GM19455 (cell line): Measurements from ENCODE around the gene AGK.

Source experiments
- ATAC-seq: cut with Tn5 transposase; IDR thresholded peaks from one replicate; pipeline ENCODE4 v1.9.1; 2021; ENCODE audit not compliant: unreplicated experiment

AGK gene

DNA sequence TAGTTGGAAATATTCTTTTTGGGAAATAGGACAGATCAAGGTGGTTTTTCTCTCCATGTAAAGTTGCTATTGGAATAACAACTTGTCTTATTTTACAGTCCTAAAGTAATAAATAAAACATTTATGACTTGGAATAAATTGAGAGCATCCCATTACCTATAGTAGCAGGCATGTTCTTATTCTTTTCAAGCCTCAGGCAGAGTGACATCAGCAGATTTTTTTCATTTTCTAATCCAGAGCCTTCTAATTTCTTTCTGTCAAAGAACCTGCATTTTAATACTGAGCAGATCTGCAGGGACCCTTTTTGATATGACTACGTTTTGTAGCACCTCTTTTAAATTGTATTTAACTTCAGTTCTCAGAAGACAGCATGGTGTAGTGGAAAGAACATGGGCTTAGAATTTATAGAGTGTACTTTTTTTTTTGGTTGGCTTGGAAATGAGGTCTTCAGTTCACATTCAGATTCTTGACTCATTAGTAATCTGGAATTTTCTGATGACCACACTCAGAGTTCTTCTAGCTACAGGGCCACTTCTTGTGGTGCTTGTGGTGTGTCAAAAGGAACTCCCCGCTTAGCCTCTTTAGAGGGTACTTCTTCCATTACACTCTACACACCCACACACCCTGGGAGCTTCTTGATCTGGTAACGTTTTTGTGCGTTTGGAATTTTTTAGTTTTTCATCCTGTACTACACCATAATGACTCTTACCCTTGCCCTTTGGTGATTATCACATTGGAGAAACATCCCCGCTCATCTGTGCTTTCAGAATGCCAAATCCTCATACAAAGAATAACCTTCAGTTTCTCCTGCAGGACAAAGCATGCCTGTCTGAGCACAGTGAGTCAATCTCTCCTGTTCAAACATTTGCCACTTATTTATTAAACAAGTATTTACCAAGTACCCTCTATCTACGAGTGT is 34.6 kb downstream of the AGK start:
- peak; percentile 79 for ATAC-seq

DNA sequence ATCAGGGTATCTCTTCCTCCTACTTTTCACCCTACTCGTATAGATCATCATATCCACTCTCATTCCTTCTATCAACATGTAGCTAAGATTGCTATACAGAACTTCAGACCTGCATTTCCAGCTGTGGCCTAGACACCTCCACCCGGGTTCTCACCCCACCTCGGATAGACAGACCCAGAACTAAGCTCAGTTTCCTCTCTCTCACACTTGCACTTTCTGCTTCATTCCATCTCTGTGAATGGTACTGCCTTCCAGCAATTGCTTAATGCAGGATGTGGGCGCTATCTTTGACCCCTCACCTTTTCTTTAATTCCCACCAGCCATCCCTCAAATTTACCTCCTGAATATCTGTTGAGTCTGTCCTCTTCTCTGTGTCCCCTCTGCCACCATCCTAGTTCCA is 35.7 kb downstream of the AGK start:
- ATAC-seq = no peak

DNA sequence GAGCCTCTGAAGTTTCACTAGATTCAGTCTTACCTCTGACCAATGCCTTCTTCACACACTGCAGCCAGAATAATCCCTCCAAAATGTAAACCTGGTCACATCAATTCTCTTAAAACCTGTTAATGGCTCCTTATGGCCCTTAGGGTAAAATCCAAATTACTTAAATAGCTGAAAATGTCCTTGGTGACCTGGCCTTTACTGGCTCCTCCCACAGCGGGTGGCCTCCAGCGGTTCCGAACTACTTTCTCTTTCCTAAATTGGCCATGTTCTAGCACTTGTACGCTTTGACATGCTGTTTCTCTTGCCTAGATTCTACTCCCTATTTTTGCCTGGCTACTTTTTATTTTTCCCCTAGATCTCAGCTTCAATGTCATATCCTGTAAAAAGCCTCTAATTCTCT is 36.1 kb downstream of the AGK start:
- no peak for ATAC-seq

DNA sequence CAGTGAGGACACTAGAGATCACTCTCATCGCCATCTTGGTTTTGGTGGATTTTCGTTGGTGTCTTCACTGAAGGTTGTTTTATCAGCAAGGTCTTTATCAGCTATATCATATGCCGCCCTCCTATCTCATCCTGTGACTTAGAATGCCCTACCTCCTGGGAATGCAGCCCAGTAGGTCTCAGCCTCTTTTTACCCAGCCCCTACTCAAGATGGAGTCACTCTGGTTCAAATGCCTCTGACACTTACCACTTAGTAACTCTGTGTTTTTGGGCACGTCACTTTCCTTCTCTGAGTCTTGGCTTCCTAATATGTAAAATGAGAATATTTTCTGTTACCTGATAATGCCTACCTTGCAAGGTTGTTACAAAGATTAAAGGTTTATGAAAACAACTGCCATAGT is 37.7 kb downstream of the AGK start:
- ATAC-seq = no peak

DNA sequence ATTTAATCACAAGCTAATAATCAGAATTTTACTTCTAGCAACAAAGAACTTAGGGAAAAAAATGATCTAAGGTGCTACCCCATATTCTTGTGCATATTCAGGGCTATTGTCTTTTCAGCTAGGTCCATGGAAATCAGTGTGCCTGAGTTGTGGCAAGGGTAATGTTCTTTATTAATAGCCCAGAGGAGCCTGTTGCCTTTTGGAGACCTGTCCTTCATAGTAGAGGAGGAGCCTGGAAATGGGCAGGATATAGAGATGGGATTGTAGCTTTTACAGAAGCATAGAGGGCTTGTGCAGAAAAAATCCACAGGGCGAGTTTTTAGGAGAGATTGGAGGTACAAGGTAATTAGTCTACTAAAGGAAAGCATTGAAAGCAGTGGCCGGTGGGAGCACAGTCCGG is 38.9 kb downstream of the AGK start:
- no peak for ATAC-seq

DNA sequence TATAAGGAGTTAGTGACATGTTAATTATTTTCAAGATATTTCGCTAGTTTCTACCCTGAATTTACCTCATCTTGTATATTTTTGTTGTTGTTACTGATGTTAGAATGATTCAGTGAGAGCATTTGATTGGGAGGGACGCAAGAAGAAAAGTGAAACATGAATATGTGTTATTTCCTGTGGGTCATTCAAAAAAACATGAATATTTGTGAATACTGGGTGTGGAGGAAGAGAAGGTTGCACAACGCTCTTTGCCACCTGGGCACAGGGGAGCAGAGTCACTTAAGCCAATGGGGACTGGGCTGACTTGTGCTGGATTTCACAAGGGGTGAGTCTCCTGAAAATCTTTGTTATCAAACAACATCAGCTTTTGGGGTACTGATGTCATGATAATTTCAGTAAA is 39.5 kb downstream of the AGK start:
- ATAC-seq = no peak

DNA sequence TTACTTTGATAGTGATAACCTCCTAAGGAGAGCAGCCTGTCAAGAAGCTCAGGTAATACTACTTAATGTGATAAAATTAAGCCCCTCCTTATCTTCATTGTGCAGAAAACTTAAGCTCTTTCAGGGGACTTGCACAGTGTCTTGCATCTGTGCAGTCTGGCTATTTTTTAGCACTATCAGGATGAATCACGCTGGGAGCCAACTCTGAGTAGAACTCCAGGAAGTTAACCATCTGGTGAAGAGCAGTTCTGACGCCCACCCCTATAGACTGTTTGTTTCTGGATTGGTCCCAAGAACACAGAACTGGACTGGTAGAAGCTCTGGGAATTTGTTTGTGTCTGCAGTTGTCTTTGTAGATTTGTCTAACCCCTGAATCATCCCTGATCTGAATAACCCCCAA is 41.9 kb downstream of the AGK start:
- ATAC-seq = no peak

DNA sequence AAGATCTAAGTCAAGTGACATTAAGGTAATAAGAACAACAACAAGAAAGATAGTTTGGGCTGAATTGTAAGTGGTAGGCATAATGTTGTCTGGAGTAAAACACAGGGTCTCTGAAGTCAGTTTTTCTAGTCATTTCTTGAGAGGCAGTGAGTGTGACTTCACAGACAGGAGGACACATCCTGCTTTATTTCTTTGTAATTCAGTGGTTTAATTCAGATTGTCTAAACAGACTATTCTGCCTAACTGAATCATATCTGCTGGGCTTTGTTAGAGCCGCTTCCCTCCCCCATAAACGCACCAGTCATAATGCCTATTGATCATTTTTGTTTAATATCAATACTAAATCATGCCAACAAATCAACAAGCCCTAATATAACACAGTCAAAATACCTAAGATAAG is 46.8 kb downstream of the AGK start:
- ATAC-seq = no peak

DNA sequence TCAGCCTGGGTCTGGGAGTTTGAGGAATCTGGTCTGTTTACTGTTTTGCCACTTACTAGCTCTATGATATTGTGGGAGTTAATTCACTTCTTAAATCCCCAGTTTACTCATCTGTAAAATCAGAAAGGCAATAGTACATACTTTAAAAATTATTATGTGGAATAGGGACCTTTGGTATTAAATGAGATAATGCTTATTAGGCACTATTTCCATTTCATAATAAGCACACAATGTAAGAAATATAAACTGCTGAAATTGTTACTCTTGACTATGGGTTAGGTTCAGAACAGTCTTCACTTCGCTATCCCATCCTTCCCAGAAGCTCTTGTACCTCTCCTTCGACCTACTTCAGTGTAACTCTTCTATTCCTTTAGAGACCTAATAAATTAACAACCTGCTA is 47.2 kb downstream of the AGK start:
- no peak for ATAC-seq

DNA sequence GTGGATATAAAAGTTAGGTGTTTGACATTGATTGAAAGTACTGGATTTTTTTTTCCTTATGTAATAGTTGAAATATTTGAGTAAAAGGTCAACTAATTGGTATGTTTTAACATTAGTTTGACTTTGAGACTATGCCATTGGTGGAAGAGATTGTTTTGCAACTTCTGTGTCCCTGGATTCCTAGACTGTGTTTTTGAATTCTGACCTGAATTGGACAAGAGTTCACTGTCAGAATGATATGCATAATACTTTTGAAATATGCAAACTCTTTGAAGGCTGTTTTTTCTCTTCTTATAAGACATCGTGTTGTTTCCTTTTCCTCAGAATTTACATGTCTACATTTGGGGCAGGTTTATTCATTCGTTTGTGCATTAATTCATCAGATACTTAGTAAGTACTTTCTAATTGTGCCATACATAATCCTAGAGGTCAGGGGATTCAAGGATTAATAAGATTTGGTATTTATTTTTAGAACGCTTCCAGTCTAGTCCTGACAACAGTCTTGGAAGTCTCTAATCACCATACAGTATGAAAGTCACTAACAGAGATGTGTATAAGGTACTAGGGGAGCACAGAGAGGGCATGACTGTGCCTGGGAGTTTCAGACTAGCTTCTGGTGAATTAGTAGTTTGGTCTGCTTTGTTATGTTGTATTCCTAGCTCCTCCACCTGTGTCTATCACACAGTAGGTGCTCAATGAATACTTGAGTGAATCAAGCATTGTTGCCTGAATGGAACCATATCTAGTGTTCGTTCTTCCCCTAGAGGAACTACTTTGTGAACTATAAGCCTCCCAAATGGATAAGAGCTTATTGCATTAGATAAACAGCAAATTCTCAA is 49.2 kb downstream of the AGK start:
- ATAC-seq = no peak

DNA sequence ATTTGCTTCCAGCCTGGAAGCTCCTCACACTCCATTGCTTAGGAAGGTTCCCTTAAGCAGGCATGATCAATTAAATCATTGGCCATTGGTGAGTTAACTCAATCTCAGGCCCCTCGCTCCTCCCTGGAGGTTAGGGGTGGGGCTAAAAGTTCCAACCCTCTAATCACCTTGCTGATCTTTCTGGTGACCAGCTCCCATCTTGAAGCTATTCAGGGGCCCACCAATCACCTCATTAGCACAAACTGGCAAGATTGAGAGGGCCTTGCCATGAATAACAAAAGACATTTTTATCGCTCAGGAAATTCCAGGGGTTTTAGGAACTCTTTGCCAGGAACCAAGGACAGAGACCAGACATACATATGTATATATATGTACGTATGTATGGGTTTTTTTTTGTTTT is 58.4 kb downstream of the AGK start:
- no peak for ATAC-seq

DNA sequence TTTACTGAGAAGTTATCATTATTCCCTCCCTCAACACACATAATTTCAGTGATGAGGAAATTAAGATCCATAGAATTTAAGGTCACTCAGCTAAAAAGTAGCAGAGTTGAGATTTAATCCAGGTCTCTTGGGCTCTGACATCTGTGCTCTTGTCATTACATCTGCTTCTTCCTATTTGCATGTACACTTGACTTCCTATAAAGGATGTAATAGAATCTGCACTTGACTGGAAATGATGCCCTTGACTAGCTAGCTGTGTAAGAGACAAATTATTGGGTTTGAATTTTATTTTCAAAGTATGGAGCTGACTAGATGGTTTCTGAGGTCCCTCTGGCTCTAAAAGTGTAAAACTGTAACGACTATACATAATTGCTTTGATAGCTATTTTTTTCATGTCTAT is 59.5 kb downstream of the AGK start:
- no peak for ATAC-seq

DNA sequence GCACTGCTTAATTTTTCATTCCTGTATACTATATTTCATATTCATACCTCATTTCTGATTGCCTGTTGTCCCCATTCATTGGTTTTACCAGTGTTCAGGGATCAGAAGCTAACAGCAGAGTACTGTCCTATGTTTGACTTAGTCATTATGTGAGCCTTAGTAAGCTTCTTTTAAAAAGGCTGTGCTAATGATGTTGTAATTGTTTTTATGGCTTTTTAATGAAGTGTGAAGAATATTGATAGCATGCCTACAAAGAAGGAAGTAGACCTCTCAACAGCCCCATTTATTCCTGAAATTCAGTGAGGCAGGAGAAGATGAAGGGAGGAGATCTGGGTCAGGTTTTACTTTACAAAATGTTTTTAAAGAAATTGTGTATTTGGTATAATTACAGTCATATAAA is 61.7 kb downstream of the AGK start:
- no peak for ATAC-seq

DNA sequence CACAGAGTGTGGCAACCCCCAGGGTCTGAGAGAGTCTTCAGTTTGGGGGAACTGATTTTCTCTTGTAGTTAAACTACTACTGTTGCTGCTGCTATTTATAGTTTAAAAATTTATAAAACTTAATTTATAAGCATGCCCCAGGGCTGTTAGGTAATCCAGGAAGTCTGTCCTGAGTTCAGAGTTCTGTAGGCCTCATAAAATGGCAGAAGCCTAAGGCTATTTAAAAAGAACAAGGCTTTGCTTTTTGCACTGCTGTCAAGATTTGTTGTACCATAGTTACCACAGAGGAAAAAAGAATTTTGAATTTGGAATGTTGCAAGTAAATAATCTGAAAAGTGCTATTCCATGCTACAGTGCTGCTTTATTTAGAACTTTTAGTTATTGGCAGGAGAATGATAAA is 66.1 kb downstream of the AGK start:
- ATAC-seq = no peak

DNA sequence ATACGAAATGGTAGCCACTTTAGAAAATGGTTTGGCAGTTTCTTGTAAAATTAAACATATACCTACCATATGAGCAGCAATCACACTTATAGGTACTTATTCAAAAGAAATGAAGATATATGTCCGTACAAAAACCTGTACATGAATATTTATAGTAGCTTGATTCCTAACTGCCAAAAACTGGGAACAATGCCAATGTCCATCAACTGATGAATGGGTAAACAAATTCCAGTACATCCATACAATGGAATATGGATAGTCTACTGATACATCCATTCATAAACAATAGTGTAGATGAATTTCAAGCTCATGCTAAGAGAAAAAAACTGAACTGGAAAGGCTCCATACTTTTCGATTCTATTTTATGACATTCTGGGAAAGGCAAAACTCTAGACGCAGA is 68.5 kb downstream of the AGK start:
- ATAC-seq = no peak

DNA sequence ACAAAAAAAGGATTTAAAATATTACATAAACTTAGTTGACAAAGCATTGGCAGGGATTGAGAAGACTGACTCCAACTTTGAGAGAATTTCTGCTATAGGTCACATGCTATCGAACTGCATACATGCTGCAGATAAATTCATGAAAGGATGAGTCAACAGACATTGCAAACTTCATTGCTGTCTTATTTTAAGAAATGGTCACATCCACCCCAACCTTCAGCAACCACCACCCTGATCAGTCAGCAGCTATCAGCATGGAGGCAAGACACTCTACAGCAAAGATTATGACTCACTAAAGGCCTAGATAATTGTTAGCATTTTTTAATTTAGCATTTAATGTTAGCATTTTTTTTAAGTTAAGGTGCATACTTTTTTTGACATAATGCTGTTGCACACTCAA is 73.6 kb downstream of the AGK start:
- ATAC-seq = no peak

DNA sequence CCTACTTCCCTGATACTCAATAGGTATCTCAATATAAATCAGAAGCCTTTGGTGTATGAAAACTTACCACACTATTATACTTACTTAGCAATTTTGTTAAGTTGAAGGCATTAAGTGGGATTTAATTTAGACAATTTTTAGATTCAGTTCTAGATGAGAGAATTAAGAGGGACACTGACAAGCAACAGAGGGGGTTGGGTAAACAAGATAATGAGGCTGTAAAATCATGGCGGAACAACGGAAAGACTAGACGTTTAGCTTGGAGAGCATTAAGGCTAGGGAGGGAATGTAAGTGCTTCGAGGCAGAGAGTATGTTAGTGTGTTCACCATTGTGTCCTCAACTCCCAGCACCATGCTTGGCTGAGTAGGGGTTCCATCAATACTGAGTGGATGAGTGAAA is 79.4 kb downstream of the AGK start:
- no peak for ATAC-seq

DNA sequence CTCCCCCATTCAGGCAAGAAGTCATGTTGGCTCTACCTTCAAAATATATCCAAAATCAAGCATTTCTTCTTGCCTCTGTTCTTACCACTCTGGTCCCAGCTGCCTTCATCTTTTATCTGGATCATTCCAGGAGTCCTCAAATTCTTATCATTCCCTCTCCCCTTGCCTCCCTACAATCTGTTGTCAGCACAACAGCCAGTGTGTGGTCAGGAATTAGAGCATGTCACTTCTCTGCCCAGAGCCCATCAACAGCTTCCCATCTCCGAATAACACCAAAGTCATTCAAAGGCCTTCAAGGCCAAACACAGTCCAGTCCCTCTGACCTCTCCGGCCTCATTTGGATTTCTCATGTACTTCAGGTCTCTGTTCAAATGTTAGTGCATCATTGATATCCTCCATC is 80.3 kb downstream of the AGK start:
- ATAC-seq = no peak

DNA sequence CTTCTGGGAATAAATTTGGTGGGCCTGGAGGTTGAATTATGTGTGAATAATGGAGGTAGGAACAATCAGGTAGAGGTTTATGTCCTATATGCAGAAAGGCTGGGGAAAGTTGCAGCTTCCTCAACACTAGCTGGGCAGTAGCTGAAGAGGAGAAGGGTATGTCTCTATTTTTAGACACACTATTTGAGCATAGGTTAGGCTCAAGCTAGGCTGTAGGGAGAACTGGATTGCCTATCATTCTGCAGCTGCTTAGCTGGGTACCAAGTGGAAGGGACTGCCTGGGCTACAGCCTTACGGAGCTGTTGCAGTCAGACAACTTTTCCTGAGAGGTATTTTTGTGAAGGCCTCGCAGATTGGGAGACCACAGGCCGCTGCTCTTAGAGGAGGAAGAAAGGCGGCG is 82.9 kb downstream of the AGK start:
- ATAC-seq = no peak

DNA sequence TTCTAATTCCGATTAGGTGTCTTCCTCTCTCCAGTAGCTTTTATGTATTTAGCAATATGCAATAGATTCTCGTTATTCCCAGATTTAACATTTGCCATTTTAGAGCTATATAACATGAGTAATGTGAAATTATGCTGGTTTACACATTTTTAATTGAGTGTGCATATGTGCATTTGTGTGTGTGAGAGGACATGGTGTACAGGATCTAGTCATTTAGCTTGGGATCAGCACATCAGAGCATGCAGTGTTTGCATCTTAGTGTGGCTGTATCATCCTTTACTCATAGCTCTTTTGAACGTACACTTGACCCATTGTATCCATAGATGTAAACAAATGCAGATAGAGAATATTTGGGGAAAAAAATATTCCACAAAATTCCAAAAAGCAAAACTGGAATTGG is 84.8 kb downstream of the AGK start:
- ATAC-seq = no peak

DNA sequence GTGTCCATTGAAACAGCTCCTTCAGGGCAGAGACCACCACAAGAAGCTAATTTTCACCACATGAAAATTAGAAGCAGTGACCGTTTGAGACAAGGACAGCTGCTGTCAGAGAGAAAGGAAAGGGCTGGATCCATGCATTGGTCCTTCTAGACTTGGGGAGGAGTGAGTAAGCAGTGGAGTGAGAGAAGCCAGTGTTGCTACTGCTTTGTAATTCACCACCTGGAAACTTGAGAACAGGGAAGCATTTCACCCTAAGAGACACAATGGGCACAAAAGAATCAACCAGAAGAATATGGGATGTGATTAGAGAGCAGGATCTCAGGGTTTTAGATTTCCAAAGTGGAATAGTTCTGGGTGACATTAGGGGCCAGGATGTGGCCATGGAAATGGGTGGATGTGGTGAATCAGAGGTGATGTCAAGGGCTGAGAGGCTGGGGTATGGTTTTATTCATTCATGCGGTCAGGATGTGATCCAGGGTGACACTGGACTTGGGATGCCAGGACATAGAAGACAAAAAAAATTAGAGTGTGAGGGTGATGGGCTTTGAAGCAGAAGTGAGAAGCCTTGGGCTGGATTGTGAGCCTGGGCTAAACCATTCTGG is 89.1 kb downstream of the AGK start:
- no peak for ATAC-seq

DNA sequence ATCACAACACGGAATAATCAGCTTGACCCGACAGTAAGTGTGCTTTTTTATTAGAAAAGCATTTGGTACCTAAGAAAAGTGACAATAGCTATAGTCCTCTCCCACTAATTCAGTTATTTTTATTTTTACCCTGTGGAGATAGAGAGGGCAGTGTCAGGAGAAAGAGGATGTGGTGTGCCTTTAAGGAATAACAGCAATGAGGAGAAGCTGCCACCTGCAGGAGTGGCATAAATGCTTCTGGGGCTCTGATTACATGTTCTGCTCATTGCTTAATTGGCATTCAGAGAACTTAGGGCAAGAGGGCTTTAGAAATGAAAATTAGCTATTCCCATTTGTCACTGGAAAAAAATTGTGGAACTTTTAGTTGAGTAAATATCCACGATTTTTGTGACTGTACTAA is 90.7 kb downstream of the AGK start:
- no peak for ATAC-seq
